ENCODE data around the gene SH3BP2.

The SH3BP2 gene

GRCh38 chr4:2804449-2804972, 11.6 kb downstream of the SH3BP2 start:
- no peak for DNase-seq

DNA sequence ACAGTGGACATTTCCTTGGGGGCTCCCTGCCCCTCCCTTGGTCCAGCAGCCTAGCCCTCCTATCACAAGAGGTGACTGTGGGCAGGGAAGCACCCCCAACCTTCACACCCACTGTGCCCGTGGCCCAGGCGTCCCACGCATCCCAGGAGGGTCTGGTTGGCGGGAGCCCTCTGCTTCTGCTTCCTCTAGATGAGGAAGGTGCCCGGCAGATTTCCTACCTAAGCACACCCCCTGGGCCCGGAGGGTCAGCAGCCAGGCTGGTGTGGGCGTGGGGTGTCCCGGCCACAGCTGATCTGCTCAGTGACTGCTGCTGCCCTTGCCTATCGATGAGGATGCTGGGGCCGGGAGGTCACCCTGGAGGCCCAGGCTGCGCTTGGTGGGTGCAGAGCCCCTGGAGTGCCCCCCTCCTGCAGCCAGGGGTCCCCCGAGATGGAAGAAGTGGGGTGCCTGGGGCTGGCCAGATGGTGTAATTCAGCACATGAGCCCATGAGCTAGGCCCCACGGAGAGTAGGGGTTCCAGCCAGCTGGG, 12.2 kb downstream of the SH3BP2 start:
- DNase-seq = no peak

DNA sequence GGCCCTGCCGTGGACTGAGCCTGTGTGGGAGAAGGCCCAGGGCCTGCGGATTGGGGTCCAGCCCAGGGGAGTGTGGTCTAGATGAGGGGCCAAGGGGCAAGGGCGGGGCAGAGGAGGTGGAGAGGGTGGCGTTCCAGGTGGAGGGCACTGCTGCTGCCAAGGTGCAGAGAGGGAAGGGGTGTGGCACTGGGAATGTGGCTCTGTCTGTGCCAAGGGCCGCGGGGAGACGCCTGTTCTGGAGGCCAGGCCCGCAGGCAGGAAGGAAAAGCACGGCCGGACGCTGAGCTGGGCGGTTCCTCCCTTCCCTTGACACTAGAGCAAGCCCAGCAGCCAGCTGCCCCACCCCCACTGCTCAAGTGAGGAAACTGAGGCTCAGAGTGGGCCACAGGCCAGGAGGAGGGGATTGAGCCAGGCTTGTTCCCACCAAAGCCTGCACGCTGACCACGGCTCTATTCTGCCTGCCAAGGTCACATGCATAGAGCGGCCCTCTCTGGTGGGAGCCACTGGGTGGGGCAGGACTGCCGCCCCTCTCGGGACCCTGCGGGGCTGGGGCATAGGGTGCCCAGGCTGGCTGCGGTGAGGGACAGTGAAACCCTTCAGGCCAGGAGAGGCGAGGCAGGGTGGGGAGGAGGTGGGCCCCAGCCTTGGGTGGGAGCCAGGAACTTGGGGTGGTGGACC, 13.0 kb downstream of the SH3BP2 start:
- DNase-seq = no peak

DNA sequence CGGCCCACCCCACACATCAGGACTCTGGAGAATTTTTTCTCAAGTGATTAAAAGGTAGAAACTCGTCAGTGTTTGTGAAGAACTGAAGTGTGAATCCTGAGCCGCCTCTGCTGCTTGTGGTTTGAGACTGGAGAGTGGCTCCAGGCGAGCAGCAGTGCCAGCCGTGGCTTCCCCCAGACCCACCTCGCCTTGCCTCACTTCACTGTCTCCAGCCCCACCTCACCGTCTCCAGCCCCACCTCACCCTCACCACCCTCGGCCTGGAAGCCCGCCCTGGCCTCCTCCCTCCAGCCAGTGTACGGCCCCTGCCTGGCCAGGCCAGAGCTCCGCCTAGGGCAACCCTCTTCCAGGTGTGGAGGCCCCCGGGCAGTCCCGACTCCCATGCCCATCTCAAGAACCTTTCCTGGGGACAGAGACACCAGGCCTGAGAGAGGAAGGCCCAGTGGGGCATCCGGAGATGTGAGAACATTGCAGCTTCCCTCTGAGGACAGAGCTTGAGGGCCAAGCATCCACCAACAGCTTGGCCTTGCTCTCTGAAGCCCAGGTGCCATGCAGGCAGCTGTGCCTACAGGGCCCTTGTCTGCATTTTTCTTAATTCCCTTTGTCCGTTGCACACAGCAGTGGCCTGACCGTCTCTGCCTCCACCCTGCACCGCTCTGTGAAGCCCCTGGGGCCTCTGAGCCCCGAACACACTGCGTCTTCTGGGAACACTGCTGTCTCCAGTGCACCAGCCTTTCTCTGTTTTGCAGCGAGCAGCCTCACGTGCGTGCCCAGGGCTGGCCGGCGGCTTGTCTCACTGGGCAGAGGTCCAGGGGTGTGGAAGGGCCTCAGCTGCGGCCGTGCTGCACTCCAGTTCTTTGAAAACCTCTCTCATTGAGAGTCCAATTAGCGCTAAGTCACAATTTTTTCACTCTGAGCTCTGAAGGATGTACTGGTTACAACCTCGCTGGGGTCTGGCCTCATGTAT, 13.8 kb downstream of the SH3BP2 start:
- no peak for DNase-seq

DNA sequence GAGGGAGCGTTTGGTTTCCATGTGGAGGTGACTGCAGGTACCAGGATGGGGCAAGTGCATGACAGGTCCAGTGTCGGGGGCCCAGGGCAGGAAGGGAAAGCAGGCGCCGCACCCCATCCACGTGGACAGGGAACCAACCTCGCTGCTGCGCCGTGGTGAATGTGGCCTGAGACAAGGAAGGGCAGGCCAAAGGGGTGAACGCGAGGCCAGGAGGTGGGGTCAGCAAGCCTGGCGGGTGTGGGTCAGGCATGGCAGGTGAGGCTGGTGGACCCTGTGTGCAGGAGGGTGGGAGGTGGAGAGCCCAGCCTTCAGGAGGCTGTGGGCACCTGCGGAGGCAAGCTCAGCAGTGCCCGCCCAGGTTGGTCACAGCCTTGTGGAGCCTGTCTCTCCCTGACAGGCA, 14.7 kb downstream of the SH3BP2 start:
- no peak for DNase-seq

GRCh38 chr4:2808001-2808400, 15.1 kb downstream of the SH3BP2 start:
- DNase-seq = no peak

DNA sequence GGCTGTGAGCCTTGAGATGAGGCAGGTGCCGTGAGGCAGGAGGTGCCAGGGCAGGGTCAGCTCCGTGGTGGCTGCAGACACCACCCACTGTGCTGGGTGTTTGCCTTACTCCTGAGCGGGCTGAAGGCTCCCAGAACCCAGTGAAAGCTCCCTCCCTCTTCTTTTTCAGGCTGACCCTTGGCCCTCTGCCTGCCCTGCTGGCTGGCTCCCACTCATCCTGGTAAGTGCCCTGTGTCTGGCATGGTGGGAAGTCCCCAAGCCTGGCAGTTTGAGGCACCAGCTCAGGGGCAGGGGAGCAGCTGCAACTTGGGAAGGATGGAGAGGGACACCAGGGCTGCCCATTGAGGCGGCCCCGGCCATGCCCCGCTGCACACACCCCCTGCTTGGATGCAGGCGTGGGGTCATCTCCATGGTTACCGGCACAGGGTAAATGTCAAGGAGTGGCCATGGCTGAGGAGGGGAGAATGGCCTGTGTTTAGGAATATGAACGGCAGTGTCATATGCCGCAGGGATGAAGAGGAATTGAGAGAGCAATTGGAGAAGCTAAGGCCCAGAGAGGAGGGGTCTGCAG, 16.8 kb downstream of the SH3BP2 start:
- no peak for DNase-seq

- no peak for DNase-seq
These were observed 17.5 kb downstream of the SH3BP2 start for GRCh38 chr4:2810388-2810787.

GRCh38 chr4:2811830-2812611, 19.1 kb downstream of the SH3BP2 start:
- DNase-seq = peak; percentile 20

GRCh38 chr4:2812612-2813354, 19.9 kb downstream of the SH3BP2 start:
- no peak for DNase-seq

GRCh38 chr4:2813446-2814405, 20.8 kb downstream of the SH3BP2 start:
- DNase-seq = no peak

DNA sequence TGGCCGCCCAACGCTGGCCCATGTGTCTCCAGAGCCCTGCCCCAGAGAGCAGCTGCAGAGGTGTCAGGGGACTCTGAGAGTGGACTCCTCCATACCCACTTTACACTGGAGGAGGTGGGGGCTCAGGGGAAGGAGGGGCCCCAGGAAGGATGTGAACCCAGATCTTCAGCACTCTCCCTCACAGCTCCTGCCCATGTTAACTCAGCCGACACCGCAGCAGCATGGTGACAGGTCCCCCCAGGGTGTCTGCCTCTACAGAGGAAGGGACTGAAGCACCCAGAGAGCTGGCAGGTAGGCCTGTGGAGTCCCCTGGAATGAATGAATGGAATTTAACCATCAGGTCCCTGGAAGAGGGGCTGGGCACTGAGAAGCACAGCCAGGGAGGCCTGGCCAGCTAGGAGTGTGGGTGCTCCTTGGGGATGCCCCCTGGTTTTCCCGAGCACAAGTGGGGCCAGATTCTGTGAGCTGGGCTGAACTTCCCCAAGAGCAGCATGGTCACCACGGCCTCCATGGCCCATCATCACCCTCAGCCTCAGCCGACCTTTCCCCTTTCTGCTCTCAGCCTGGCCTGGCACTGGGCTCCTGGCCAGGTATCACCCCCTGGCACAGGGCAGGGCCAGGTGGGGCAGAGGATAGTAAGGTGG, 21.9 kb downstream of the SH3BP2 start:
- DNase-seq = no peak

DNA sequence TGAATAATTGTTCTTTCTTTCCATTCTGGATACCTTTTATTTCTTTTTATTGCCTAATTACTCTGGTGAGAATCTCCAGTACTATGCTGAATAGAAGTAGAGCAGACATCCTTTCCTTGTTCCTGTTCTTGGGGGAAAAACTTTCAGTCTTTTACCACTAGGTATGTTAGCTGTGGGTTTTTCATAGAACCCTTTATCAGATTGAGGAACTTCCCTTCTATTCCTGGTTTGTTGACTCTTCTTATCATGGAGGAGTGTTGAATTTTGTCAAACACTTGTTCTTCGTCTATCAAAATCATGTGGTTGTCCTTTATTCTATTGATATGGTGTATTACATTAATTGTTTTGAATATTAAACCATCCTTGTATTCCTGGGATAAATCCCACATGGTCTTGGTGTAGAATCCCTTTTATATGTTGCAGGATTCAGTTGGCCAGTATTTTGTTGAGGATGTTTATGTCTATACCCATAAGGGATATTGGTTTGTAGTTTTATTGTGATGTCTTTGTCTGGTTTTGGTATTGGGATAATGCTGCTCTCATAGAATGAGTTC, 23.6 kb downstream of the SH3BP2 start:
- DNase-seq = no peak

GRCh38 chr4:2817137-2817536, 24.3 kb downstream of the SH3BP2 start:
- DNase-seq = no peak

DNA sequence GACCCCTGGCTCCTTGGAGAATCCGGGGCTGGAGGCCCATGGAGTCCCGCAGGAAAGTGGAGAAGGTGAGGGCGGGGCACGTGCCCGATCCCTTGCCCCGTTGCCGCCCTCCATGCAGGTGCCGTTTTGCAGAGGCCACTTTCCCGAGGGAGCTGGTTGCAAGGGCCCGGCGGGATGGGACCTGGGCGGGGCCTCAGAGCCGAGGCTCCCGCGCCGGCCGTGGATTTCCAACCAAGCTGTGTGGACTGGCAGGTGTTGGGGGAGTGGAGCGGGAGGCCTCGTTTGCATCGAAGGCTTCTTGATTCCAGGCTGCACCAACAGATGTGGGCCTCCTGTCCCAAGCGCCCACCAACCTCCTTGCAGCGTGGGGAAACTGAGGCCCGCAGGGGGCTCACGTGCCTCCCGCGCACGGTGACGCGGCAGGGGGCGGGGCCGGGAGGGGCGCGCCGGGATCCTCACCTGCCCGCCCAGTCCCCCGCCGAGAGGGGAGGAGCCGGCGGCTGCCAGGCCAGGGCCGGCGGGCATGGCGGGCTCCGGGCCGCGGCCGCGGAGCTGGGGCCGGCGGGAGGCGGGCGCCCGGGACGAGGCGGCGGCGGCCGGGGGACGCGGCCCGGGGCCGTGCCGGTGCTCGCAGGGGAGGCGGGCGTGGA, 24.9 kb downstream of the SH3BP2 start:
- no peak for DNase-seq

DNA sequence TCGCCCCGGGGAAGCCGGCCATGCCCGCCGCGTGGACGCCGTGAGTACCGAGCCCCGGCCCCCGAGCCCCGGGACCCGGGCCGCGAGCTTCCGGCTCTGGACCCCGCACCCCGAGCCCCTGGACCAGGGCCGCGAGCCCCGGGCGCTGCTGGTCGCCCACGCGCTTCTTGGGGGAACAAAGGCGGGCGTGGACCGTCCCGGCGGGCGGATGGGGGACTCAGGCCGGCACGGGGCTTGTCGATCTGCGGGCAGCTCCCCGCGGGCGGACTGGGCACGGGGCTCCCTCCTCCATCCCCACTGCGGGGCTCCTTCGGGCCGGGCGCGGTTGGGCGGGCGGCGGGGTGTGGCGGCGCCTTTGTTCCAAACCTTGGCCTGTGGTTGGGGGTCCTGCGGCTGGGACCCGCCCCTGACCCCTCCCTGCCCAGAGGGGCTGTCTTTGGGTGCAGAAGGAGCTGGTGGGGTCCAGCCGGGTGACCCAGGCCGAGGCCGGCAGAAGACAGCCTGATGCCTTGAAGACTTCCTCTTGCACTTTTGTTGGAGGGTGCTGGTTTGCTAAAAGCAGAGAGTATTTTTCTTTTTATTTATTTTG, 25.6 kb downstream of the SH3BP2 start:
- DNase-seq = no peak

- DNase-seq = no peak
These were observed 26.6 kb downstream of the SH3BP2 start for GRCh38 chr4:2819244-2820215.

Measured in NCI-H1694 (cell line).